Ectodermal cell (in vitro differentiated cells): ENCODE measurements around the gene UGCG.
A peak's percentile ranks its signal among the peaks of the same experiment; 100 is the strongest.
"Not testable (repeated sequence)": the region's sequence is repeated elsewhere in the genome, so short reads cannot be mapped to it uniquely, and the experiment has no call there.

Source experiments
- H3K27ac ChIP-seq: 2 replicates; pipeline ENCODE4 v1.7.0; 2013; ENCODE audit warnings: mild to moderate bottlenecking, low read depth, low read length; ENCODE audit not compliant: insufficient read depth, poor library complexity, severe bottlenecking
- H3K27me3 ChIP-seq: 2 replicates; pipeline ENCODE4 v1.7.0; 2013; ENCODE audit warnings: mild to moderate bottlenecking, low read length; ENCODE audit not compliant: insufficient read depth, control insufficient read depth, poor library complexity, severe bottlenecking
- H3K36me3 ChIP-seq: one replicate; pipeline ENCODE4 v1.7.0; 2013; ENCODE audit warnings: low read length; ENCODE audit not compliant: control insufficient read depth, insufficient read depth
- H3K4me1 ChIP-seq: one replicate; pipeline ENCODE4 v1.7.0; 2013; ENCODE audit warnings: low read length; ENCODE audit not compliant: control insufficient read depth, insufficient read depth
- H3K4me3 ChIP-seq: 2 replicates; pipeline ENCODE4 v1.7.0; 2013; ENCODE audit warnings: low read depth, low read length, control low read depth; ENCODE audit not compliant: insufficient read depth
- H3K9me3 ChIP-seq: 2 replicates; pipeline ENCODE4 v1.7.0; 2013; ENCODE audit warnings: mild to moderate bottlenecking, low read length, moderate library complexity; ENCODE audit not compliant: control insufficient read depth
- WGBS, 2 experiments: methylation state at CpG; one replicate each; pipeline ENCODE4 v1.1.7; 2013; ENCODE audit warnings: missing lambda C conversion rate in 2 of 2; 5-methylcytosine and 5-hydroxymethylcytosine counted together

Gene UGCG

DNA sequence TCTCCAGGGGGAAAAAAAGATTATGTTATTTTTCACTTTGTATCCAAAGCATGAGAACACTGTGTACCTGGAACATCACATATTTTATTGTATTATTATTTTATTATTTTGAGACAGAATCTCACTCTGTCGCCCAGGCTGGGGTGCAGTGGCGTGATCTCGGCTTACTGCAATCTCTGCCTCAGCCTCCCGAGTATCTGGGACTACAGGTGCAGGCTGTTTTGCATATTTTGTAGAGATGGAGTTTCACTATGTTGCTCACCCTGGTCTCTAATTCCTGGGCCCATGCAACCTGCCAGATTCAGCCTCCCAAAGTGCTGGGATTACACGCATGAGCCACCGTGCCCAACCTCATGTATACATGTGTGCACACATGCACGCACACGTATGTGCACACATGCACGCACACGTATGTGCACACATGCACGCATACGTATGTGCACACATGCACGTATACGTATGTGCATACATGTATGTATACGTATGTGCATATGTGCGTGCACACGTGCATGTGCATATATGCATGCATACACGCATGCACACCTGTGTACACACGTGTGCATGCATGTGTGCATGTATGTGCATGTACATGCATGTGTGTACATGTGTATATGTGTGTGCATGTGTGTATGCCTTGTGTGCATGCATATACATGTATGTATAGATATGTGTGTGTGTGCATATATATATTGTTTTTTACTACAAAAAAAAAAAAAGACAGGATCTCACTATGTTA, 9.5 kb upstream of the UGCG start:
- no peaks in the 10 kb centered on the region for H3K9me3 ChIP-seq
- no peaks in the 10 kb centered on the region for H3K4me1 ChIP-seq
- H3K36me3 ChIP-seq = no peaks in the 10 kb centered on the region
- 94% methylated on average over 19 of the region's 19 CpGs for WGBS, 2 experiments
- H3K27ac ChIP-seq = no peak overlapping the region
- H3K27me3 ChIP-seq = no peaks in the 10 kb centered on the region
- no peak overlapping the region for H3K4me3 ChIP-seq

DNA sequence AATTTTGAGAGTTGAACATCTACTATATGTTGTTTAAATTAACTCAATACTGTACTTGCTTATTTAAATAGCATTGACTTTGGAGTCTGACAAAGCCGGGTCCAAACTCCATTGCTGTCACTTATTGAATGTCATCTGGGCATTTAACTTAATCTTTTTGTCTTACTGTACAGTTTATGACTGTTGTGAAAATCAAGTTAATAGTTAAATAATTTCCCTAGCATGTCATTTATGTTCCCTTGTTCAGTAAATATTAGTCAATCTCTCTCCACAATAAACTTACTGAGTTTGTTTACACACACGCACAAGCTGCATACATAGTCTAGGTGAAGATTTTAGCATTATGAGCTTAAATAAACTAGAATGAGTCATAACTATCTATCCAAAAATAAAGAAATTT, 6.3 kb upstream of the UGCG start:
- Histone ChIP-seq H3K36me3 (no peaks in the 10 kb centered on the region), H3K4me1 (no peaks in the 10 kb centered on the region), H3K27me3 (no peaks in the 10 kb centered on the region), H3K9me3 (no peaks in the 10 kb centered on the region), H3K27ac (no peak overlapping the region), H3K4me3 (no peak overlapping the region)
- WGBS, 2 experiments = 96% methylated on average over 1 of the region's 2 CpGs; no CpG with 5 or more reads in 1 of the 2 experiments

DNA sequence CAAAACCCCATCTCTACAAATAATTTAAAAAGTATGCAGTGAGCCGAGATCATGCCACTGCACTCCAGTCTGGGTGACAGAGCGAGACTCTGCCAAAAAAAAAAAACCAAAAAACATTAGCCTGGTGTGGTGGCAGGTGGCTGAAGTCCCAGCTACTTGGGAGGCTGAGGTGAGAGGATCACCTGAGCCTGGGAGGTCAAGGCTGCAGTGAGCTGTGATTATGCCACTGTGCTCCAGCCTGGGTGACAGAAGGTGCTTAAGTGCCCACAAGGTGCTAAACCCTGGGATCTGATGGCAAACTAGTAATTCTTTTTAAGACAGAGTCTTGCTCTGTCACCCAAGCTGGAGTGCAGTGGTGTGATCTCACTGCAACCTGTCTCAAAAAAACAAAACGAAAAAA, 5.7 kb upstream of the UGCG start:
- not testable (repeated sequence) for H3K36me3 ChIP-seq, H3K27ac ChIP-seq

DNA sequence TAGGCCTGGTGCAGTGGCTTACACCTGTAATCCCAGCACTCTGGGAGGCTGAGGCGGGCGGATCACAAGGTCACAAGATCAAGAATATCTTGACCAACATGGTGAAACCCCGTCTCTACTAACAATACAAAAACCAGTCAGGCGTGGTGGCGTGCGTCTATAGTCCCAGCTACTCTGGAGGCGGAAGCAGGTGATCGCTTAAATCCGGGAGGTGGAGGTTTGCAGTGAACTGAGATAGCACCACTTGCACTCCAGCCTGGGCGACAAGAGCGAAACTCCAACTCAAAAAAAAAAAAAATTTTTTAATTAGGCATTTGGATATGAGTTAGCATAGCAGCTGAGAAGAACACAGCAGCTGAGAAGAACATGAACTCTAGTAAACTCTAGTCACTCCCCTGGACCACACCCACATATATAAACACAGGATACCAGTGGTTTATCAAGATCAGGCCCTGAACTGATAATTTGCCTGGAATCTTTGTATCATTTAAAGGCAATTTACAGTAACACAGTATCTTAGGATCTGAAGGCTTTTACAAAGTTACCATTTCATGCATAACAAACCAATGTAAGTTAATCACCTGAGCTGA, 4.6 kb upstream of the UGCG start:
- WGBS, 2 experiments = 94 to 95% methylated on average over 11 of the region's 11 CpGs
- no peaks in the 10 kb centered on the region for H3K9me3 ChIP-seq
- H3K27ac ChIP-seq = no peak overlapping the region
- no peak overlapping the region for H3K4me3 ChIP-seq
- no peaks in the 10 kb centered on the region for H3K4me1 ChIP-seq
- no peaks in the 10 kb centered on the region for H3K27me3 ChIP-seq
- no peaks in the 10 kb centered on the region for H3K36me3 ChIP-seq

More for the DNA sequence above, 5.7 kb upstream of the UGCG start:
- H3K9me3 ChIP-seq, H3K4me1 ChIP-seq, H3K27me3 ChIP-seq, H3K4me3 ChIP-seq: not testable (repeated sequence)
- 69 to 95% methylated on average over 3 of the region's 3 CpGs for WGBS, 2 experiments

DNA sequence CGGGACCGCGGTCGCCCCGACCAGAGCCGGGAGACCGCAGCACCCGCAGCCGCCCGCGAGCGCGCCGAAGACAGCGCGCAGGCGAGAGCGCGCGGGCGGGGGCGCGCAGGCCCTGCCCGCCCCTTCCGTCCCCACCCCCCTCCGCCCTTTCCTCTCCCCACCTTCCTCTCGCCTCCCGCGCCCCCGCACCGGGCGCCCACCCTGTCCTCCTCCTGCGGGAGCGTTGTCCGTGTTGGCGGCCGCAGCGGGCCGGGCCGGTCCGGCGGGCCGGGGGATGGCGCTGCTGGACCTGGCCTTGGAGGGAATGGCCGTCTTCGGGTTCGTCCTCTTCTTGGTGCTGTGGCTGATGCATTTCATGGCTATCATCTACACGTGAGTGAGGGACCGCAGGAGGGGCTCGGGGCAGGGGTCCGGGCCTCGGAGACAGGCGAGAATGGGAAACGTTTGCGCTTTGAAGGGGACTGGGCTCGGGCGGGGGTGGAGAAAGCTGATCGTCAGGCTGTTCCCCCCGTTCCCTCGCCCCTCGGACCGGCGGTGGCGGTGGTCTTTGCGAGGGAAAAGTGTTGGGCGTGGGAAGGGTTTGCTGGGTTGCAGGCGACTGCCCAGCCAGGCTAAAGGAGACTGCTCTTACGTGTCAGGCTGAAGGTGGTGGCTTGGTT, 457 bp downstream of the UGCG start:
- Histone ChIP-seq H3K27ac (peak overlapping the region; percentile 58), H3K36me3 (no peaks in the 10 kb centered on the region), H3K4me3 (peak overlapping the region; percentile 47), H3K27me3 (no peaks in the 10 kb centered on the region), H3K4me1 (peaks cover 7% of the 10 kb centered on the region), H3K9me3 (no peaks in the 10 kb centered on the region)
- 0% methylated on average over 65 to 68 of the region's 68 CpGs for WGBS, 2 experiments

DNA sequence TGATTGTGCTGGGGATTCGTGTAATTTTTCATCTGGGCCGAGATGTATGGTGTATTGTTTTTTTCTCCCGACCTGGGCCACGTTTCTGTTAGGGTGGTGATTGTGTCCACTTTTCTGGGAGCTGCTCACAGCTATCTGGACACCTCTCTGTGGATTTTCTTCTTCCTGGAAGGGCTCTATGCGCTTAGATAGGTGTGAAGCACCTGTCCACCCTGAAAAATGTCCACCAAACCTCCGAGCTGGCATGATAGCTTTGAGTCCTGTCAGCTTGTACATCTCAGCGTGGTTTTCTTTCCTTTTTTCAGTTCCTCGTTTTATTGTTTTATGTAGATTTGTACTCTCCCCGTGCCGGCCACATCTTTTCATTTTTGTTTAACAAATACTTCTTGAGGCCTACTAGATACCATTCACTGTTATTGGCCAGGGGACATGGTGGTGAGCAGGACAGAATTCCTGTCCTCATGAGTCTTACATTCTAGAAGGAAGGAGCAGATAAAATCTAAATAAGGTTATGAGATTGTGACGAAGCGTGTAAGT, 1.1 kb downstream of the UGCG start:
- Histone ChIP-seq H3K4me3 (peak overlapping the region; percentile 47), H3K4me1 (peaks cover 7% of the 10 kb centered on the region), H3K9me3 (no peaks in the 10 kb centered on the region), H3K36me3 (no peaks in the 10 kb centered on the region), H3K27me3 (no peaks in the 10 kb centered on the region), H3K27ac (no peak overlapping the region)
- WGBS, 2 experiments = 20 to 23% methylated on average over 9 to 12 of the region's 12 CpGs

DNA sequence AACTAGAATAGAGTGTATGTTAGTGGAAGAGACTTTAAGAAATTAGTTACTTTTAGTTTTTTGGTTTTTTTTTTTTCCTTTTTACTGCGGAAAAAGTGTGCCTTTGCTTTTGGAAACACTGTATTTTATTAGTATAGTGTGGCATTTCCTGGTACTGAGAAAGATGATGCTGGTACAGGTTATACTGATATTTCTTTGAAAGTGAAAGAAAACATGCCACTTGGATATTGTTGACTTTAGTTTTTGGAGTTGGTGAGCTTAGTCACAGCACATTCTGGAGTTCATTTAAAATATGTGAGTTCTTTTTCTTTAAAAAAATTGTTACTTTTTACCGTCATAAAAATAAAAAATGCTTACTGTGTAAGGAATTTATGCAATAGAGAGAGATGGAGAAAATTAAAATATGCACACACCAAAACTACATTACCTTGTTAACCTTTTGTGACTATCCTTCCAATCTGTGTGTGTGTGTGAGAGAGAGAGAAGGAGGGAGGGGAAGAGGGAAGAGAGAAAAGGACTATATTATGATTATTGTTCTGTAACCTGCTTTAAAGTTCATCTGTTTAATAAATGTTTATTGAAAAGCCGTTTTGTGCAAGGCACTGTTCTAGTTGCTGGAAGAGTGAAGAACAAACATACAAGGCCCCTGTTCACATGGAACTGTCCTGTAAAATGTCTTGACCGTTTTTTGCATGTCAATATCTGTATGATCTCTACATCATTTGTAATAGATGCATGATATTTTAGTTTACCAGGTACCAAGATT, 1.9 kb downstream of the UGCG start:
- Histone ChIP-seq H3K4me1 (peaks cover 7% of the 10 kb centered on the region), H3K4me3 (peak overlapping the region; percentile 47), H3K36me3 (no peaks in the 10 kb centered on the region), H3K9me3 (no peaks in the 10 kb centered on the region), H3K27ac (no peak overlapping the region), H3K27me3 (no peaks in the 10 kb centered on the region)
- whole genome bisulfite sequencing, 2 experiments = 66 to 81% methylated on average over 2 of the region's 4 CpGs

DNA sequence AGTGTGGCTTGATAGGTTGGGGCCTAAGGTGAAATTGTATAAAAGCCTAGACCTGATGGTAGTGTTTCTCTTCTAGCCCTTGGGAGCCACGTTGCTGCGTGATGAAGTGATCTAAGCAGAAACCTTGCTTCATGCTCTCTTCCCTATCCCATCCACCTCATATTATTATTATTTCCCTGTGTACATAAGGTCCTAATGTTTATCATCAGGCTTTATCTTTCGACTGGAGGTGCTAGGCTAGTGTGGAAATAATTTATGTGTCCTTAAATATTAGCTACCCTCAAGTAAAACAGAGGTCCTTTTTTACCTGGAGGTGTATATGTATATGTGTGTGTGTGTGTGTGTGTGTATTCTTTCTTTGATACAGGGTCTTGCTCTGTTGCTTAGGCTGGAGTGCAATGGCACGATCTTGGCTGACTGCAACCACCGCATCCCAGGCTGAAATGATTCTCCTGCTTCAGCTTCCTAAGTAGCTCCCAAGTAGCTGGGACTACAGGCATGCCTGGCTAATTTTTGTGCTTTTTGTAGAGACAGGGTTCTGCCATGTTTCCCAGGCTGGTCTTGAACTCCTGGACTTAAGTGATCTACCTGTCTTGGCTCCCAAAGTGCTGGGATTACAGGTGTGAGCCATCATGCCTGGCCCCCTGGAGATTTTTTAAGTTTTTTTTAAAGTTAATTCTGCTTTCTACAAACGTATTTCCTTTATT, 3.7 kb downstream of the UGCG start:
- no peaks in the 10 kb centered on the region for H3K27me3 ChIP-seq
- no peak overlapping the region for H3K4me3 ChIP-seq
- H3K4me1 ChIP-seq = peaks cover 7% of the 10 kb centered on the region
- no peak overlapping the region for H3K27ac ChIP-seq
- WGBS, 2 experiments = 94 to 96% methylated on average over 5 to 6 of the region's 6 CpGs
- H3K9me3 ChIP-seq = no peaks in the 10 kb centered on the region
- H3K36me3 ChIP-seq = no peaks in the 10 kb centered on the region

DNA sequence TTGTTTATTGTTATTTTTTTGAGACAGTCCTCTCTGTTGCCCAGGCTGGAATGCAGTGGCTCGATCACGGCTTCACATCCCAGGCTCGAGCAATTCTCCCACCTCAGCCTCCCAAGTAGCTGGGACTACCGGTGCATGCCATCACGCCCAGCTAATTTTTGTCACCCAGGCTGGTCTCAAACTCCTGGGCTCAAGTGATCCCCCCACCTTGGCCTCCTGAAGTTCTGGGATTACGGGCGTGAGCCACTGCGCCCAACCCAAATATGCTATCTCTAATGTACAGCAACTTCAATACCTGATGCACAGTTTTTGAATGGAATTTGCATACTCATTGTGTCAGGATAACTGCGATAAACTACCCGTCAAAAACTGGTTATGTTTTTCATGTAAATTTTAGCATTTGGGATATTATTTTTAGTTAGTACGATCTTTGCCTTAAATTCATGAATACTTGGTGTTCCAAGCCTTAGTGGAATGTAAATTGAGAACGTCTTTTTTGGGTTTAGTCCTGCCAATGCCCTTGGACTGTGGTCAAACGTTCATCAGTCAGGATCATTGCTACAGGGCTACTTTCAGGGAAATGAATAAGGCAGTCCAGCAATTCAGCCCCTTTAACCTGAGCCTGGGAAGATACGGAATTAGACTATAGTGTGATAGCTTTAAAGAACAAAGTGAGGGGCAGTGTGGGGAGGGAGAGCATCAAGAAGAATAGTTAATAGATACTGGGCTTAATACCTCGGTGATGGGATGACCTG, 4.4 kb downstream of the UGCG start:
- Histone ChIP-seq H3K36me3 (no peaks in the 10 kb centered on the region), H3K27ac (no peak overlapping the region), H3K4me3 (no peak overlapping the region), H3K4me1 (peaks cover 7% of the 10 kb centered on the region), H3K9me3 (no peaks in the 10 kb centered on the region), H3K27me3 (no peaks in the 10 kb centered on the region)
- WGBS, 2 experiments = 91 to 95% methylated on average over 15 of the region's 15 CpGs
